HG03103 (cell line): ENCODE data around the gene TSPAN14.

ENCODE experiments used
- ATAC-seq: cut with Tn5 transposase; IDR thresholded peaks from one replicate; pipeline ENCODE4 v1.9.1; 2021; ENCODE audit warnings: low read depth; ENCODE audit not compliant: unreplicated experiment

The TSPAN14 gene

GRCh38 chr10:80421707-80422536, 32.2 kb upstream of the TSPAN14 start:
- ATAC-seq, result peak; percentile 88

- ATAC-seq, result no peak
Observed at GRCh38 chr10:80425901-80426300, 28.2 kb upstream of the TSPAN14 start.

- ATAC-seq, result no peak
Observed at GRCh38 chr10:80427541-80427940, 26.6 kb upstream of the TSPAN14 start.

GRCh38 chr10:80429521-80429973, 24.6 kb upstream of the TSPAN14 start:
- ATAC-seq, result no peak

GRCh38 chr10:80433134-80433533, 21.0 kb upstream of the TSPAN14 start:
- ATAC-seq, result no peak

- ATAC-seq, result no peak
Observed at GRCh38 chr10:80436446-80437098, 17.5 kb upstream of the TSPAN14 start.

- ATAC-seq, result no peak
Observed at GRCh38 chr10:80437227-80437626, 16.9 kb upstream of the TSPAN14 start.

GRCh38 chr10:80441831-80442230, 12.3 kb upstream of the TSPAN14 start:
- ATAC-seq, result no peak

- ATAC-seq, result no peak
Observed at GRCh38 chr10:80442879-80443278, 11.2 kb upstream of the TSPAN14 start.

- peak; percentile 59 for ATAC-seq
Observed at GRCh38 chr10:80443531-80443974, 10.6 kb upstream of the TSPAN14 start.

GRCh38 chr10:80444124-80444523, 10.0 kb upstream of the TSPAN14 start:
- no peak for ATAC-seq

- ATAC-seq, result peak; percentile 68
Observed at GRCh38 chr10:80444646-80445319, 9.3 kb upstream of the TSPAN14 start.

GRCh38 chr10:80447436-80448190, 6.5 kb upstream of the TSPAN14 start:
- no peak for ATAC-seq

GRCh38 chr10:80448209-80448942, 5.7 kb upstream of the TSPAN14 start:
- no peak for ATAC-seq

- ATAC-seq, result no peak
Observed at GRCh38 chr10:80449520-80449919, 4.6 kb upstream of the TSPAN14 start.

GRCh38 chr10:80451132-80451531, 3.0 kb upstream of the TSPAN14 start:
- ATAC-seq, result no peak

- ATAC-seq, result no peak
Observed at GRCh38 chr10:80452069-80452468, 2.0 kb upstream of the TSPAN14 start.

- no peak for ATAC-seq
Observed at GRCh38 chr10:80452640-80453039, 1.5 kb upstream of the TSPAN14 start.

GRCh38 chr10:80453056-80453841, 861 bp upstream of the TSPAN14 start:
- no peak for ATAC-seq
